HG02870 (cell line): ENCODE results near the gene ZNF613.
"Not testable (repeated sequence)": the region's sequence is repeated elsewhere in the genome, so short reads cannot be mapped to it uniquely, and the experiment has no call there.

Experiments
- ATAC-seq: cut with Tn5 transposase; IDR thresholded peaks from one replicate; pipeline ENCODE4 v1.9.1; 2021; ENCODE audit warnings: mild to moderate bottlenecking, moderate library complexity; ENCODE audit not compliant: unreplicated experiment

ZNF613 gene

GRCh38 chr19:51938936-51939335, 11.7 kb downstream of the ZNF613 start:
- no peak for ATAC-seq

GRCh38 chr19:51944798-51945552, 17.7 kb downstream of the ZNF613 start:
- no peak for ATAC-seq

GRCh38 chr19:51946602-51947001, 19.3 kb downstream of the ZNF613 start:
- no peak for ATAC-seq

- no peak for ATAC-seq
Measured at GRCh38 chr19:51948975-51949374, 21.7 kb downstream of the ZNF613 start.

GRCh38 chr19:51957846-51958245, 30.6 kb downstream of the ZNF613 start:
- ATAC-seq = not testable (repeated sequence)

GRCh38 chr19:51959791-51960190, 32.5 kb downstream of the ZNF613 start:
- no peak for ATAC-seq

GRCh38 chr19:51960621-51961233, 33.5 kb downstream of the ZNF613 start:
- ATAC-seq = not testable (repeated sequence)

GRCh38 chr19:51965583-51965982, 38.3 kb downstream of the ZNF613 start:
- no peak for ATAC-seq

GRCh38 chr19:51970718-51971117, 43.4 kb downstream of the ZNF613 start:
- ATAC-seq = no peak

GRCh38 chr19:51971624-51972023, 44.4 kb downstream of the ZNF613 start:
- no peak for ATAC-seq

GRCh38 chr19:51975787-51976186, 48.5 kb downstream of the ZNF613 start:
- ATAC-seq = not testable (repeated sequence)

- no peak for ATAC-seq
Measured at GRCh38 chr19:51976852-51977251, 49.6 kb downstream of the ZNF613 start.

GRCh38 chr19:51977346-51977745, 50.1 kb downstream of the ZNF613 start:
- no peak for ATAC-seq

- ATAC-seq = no peak
Measured at GRCh38 chr19:51978882-51979281, 51.6 kb downstream of the ZNF613 start.

- no peak for ATAC-seq
Measured at GRCh38 chr19:51980116-51980736, 53.0 kb downstream of the ZNF613 start.

GRCh38 chr19:51980926-51981325, 53.7 kb downstream of the ZNF613 start:
- ATAC-seq = not testable (repeated sequence)

GRCh38 chr19:51983361-51983760, 56.1 kb downstream of the ZNF613 start:
- no peak for ATAC-seq

GRCh38 chr19:51986309-51987291, 59.3 kb downstream of the ZNF613 start, which contains the start of gene ZNF350:
TSS of gene ZNF350 (minus strand) at chr19:51986840. CDS start at chr19:51974360, 12,480 bp downstream.
- ATAC-seq = peak; percentile 79

- no peak for ATAC-seq
Measured at GRCh38 chr19:51993422-51993821, 66.2 kb downstream of the ZNF613 start.

GRCh38 chr19:51994048-51994644, 66.9 kb downstream of the ZNF613 start:
- ATAC-seq = no peak
